Measurements from ENCODE around the gene FZD1.

Gene FZD1

DNA sequence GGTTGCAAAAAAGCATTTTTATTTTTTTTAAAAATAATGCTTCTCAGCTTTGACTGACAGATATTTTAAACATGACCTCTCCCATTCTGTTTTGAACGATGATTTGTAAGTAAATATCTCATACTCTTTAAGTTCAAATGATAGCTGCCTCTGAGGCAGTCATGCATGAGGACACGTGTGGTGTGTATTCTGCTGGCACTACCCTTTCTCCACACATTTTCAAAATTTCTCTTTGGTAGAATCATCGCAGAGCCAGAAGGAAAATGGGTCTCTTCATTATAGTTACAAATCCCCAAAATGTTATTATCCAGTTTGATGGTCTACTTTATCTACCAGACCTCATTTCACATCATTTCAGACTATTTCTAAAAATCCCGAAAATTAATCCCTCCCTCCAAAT is 55.1 kb downstream of the FZD1 start:
- Histone ChIP-seq H3K4me3 (ENCODE audit: insufficient read depth, low read length, poor library complexity, severe bottlenecking) (no peak overlapping the region), H3K36me3 (ENCODE audit: low read length) (no peaks in the 10 kb centered on the region), H3K9ac (ENCODE audit: low read length) (no peak overlapping the region), H3K9me3 (ENCODE audit: insufficient read depth, low read length) (no peaks in the 10 kb centered on the region), H3F3A (ENCODE audit: insufficient read depth) (no peaks in the 10 kb centered on the region), H4K20me1 (ENCODE audit: low read depth, low read length) (no peaks in the 10 kb centered on the region), H3K9me2 (replicated peaks; ENCODE audit: insufficient read depth, low read length) (no peaks in the 10 kb centered on the region), H3K27me3 (ENCODE audit: low read length) (no peaks in the 10 kb centered on the region), H3K79me2 (ENCODE audit: insufficient read depth, low read length) (no peaks in the 10 kb centered on the region), H3K27ac (ENCODE audit: low read depth, low read length) (no peak overlapping the region), H2AFZ (ENCODE audit: low read depth, low read length, severe bottlenecking) (no peak overlapping the region), H3K4me2 (ENCODE audit: low read depth, low read length, poor library complexity, severe bottlenecking) (no peak overlapping the region)
- no peak for TF ChIP-seq CTCF (IDR thresholded peaks at IDR 0.05; ENCODE audit: insufficient read depth, low read length, poor library complexity, severe bottlenecking)
- TF ChIP-seq EZH2phosphoT487 (conservative IDR thresholded peaks at IDR 0.05; ENCODE audit: low read length) = no peak

- H4K20me1 ChIP-seq (ENCODE audit: low read depth, low read length) = no peaks in the 10 kb centered on the region
- H3K79me2 ChIP-seq (ENCODE audit: insufficient read depth, low read length) = no peaks in the 10 kb centered on the region
- H3K4me3 ChIP-seq (ENCODE audit: insufficient read depth, low read length, poor library complexity, severe bottlenecking) = no peak overlapping the region
- no peaks in the 10 kb centered on the region for H3K27me3 ChIP-seq (ENCODE audit: low read length)
- H3K36me3 ChIP-seq (ENCODE audit: low read length) = no peaks in the 10 kb centered on the region
- H2AFZ ChIP-seq (ENCODE audit: low read depth, low read length, severe bottlenecking) = no peak overlapping the region
- TF ChIP-seq EZH2phosphoT487 (conservative IDR thresholded peaks at IDR 0.05; ENCODE audit: low read length) (no peak), CTCF (IDR thresholded peaks at IDR 0.05; ENCODE audit: insufficient read depth, low read length, poor library complexity, severe bottlenecking) (no peak)
- H3K4me2 ChIP-seq (ENCODE audit: low read depth, low read length, poor library complexity, severe bottlenecking) = no peak overlapping the region
- H3K27ac ChIP-seq (ENCODE audit: low read depth, low read length) = no peak overlapping the region
- H3K9me2 ChIP-seq (replicated peaks; ENCODE audit: insufficient read depth, low read length) = no peaks in the 10 kb centered on the region
- no peaks in the 10 kb centered on the region for H3K9me3 ChIP-seq (ENCODE audit: insufficient read depth, low read length)
- H3K9ac ChIP-seq (ENCODE audit: low read length) = no peak overlapping the region
- no peaks in the 10 kb centered on the region for H3F3A ChIP-seq (ENCODE audit: insufficient read depth)
Observed at GRCh38 chr7:91320366-91321078, 56.3 kb downstream of the FZD1 start.

All from SU-DHL-6 (cell line).